GM12878 (cell line): Measurements from ENCODE around the gene CUTA. TPM values are rescaled to one million over a fixed set of nuclear protein-coding genes. Genes with fewer than 3 reads are reported as not detected.

Experiments
- ATAC-seq: fragments of 200-7000 bp; cut with Tn5 transposase; 3 replicates; pipeline ENCODE4 v1.9.1; 2020; ENCODE audit warnings: mild to moderate bottlenecking, moderate library complexity
- BruUV-seq: library from RNA; stranded (reverse); fragments of 400-500 nt; replicated peaks from 2 replicates; lab custom pipeline; 2021; lab: Mats Ljungman, UMichigan
- CTCF ChIA-PET: fragments of 300-600 bp; sonication (Branson Sonifier 250); formaldehyde crosslinking; extraction: SDS; loops from one replicate; lab custom pipeline; 2021; ENCODE audit warnings: inconsistent platforms; lab: Yijun Ruan, JAX
- POLR2A ChIA-PET: fragments of 350-600 bp; formaldehyde crosslinking; extraction: SDS; loops from one replicate; lab custom pipeline; 2021; ENCODE audit warnings: inconsistent platforms; lab: Charles Lee
- RAD21 ChIA-PET: fragments of 300-600 bp; sonication (Branson Sonifier 250); formaldehyde crosslinking; loops from one replicate; lab custom pipeline; 2023; ENCODE audit warnings: antibody characterized with exemption; ENCODE audit not compliant: unreplicated experiment; lab: Charles Lee
- SMC1A ChIA-PET: fragments of 300-600 bp; sonication (Branson Sonifier 250); formaldehyde crosslinking; loops from one replicate; lab custom pipeline; 2023; ENCODE audit not compliant: unreplicated experiment, uncharacterized antibody; lab: Charles Lee
- DNase-seq: peaks from one replicate; pipeline ENCODE4 v3.0.0-alpha.2; 2011; ENCODE audit warnings: low read depth, low spot score
- FAIRE-seq: peaks from 3 replicates; lab custom pipeline; 2011; peaks lifted over from hg19 to GRCh38; lab: Jason Lieb, UNC
- H2AFZ ChIP-seq: 2 replicates; pipeline ENCODE4 v1.6.0; 2011; ENCODE audit warnings: low read depth, low read length, control low read depth; ENCODE audit not compliant: control insufficient read depth
- H3K27ac ChIP-seq: 2 replicates; pipeline ENCODE4 v1.5.1; 2011; ENCODE audit warnings: control low read depth; ENCODE audit not compliant: control insufficient read depth, insufficient read depth
- H3K27me3 ChIP-seq, 2 experiments: replicated peaks in 1 of 2; 2 replicates each; pipeline versions ENCODE4 v1.6.0 to v1.6.1; 2011; ENCODE audit warnings: low read length in 1 of 2; ENCODE audit not compliant: control insufficient read depth in 2 of 2, insufficient read depth in 2 of 2
- H3K36me3 ChIP-seq, 2 experiments: 2 replicates each; pipeline ENCODE4 v1.5.1; 2011; ENCODE audit warnings: low read length in 1 of 2; ENCODE audit not compliant: control insufficient read depth in 2 of 2, insufficient read depth in 2 of 2
- H3K4me1 ChIP-seq: 2 replicates; pipeline ENCODE4 v1.6.1; 2011; ENCODE audit warnings: mild to moderate bottlenecking, low read length, moderate library complexity, mixed read lengths; ENCODE audit not compliant: control insufficient read depth, insufficient read depth
- H3K4me2 ChIP-seq: 2 replicates; pipeline ENCODE4 v1.6.0; 2011; ENCODE audit warnings: control low read depth; ENCODE audit not compliant: control insufficient read depth, insufficient read depth
- H3K4me3 ChIP-seq: fragments of 200-600 bp; sonication (generic); 2 replicates; pipeline ENCODE4 v1.5.1; 2016
- H3K79me2 ChIP-seq: 2 replicates; pipeline ENCODE4 v1.6.0; 2011; ENCODE audit warnings: low read length; ENCODE audit not compliant: control insufficient read depth, insufficient read depth
- H3K9ac ChIP-seq: 2 replicates; pipeline ENCODE4 v1.8.0; 2011; ENCODE audit warnings: low read length, control low read depth, mixed read lengths; ENCODE audit not compliant: control insufficient read depth, insufficient read depth
- H3K9me3 ChIP-seq: replicated peaks from 3 replicates; pipeline ENCODE4 v1.5.1; 2011; ENCODE audit warnings: mild to moderate bottlenecking, low read length; ENCODE audit not compliant: control insufficient read depth, insufficient read depth
- H4K20me1 ChIP-seq: 2 replicates; pipeline ENCODE4 v1.6.0; 2011; ENCODE audit not compliant: control insufficient read depth, insufficient read depth
- CBX5 ChIP-seq: sonication (generic); IDR thresholded peaks from 2 replicates; pipeline ENCODE4 v1.6.1; 2016; ENCODE audit warnings: low read depth, moderate library complexity, mild to moderate bottlenecking, inconsistent platforms
- FOXK2 ChIP-seq: fragments of 450-650 bp; IDR thresholded peaks from 2 replicates; pipeline ENCODE4 v1.6.1; 2017; ENCODE audit warnings: mild to moderate bottlenecking, moderate library complexity
- FOXM1 ChIP-seq: IDR thresholded peaks from 2 replicates; pipeline ENCODE4 v1.6.1; 2012; ENCODE audit warnings: low read depth, mild to moderate bottlenecking, inconsistent platforms, low read length, moderate library complexity
- HDAC6 ChIP-seq: fragments of 200-600 bp; sonication (generic); IDR thresholded peaks from one replicate; pipeline ENCODE4 v1.8.0; 2017; ENCODE audit warnings: antibody characterized with exemption; ENCODE audit not compliant: unreplicated experiment
- IRF4 ChIP-seq: IDR thresholded peaks from 2 replicates; pipeline ENCODE4 v1.6.1; 2011; ENCODE audit warnings: low read depth, low read length
- MYB ChIP-seq: fragments of 150-350 bp; IDR thresholded peaks from 2 replicates; pipeline ENCODE4 v1.6.1; 2014; ENCODE audit warnings: mild to moderate bottlenecking, low read depth, low read length, borderline replicate concordance
- NR2F1 ChIP-seq: fragments of 450-650 bp; conservative IDR thresholded peaks from 2 replicates; pipeline ENCODE4 v1.6.1; 2017; ENCODE audit warnings: mild to moderate bottlenecking
- ZNF207 ChIP-seq: fragments of 450-650 bp; IDR thresholded peaks from 2 replicates; pipeline ENCODE4 v1.6.1; 2014; ENCODE audit warnings: antibody characterized with exemption, mild to moderate bottlenecking, borderline replicate concordance
- WGBS: methylation state at CpG from one replicate; pipeline ENCODE4 v1.1.6; 2016; ENCODE audit warnings: low lambda C conversion rate; ENCODE audit not compliant: insufficient replicate concordance, insufficient coverage; ENCODE audit errors: missing lambda C conversion rate; 5-methylcytosine and 5-hydroxymethylcytosine counted together
- in situ Hi-C: fragments of 300-500 bp; cut with MboI; formaldehyde crosslinking; loops from 9 replicates; pipeline ENCODE4 v1.14.3; 2018; ENCODE audit warnings: mixed read lengths
- intact Hi-C: fragments of 100-400 bp; cut with micrococcal nuclease; formaldehyde crosslinking; loops from one replicate; pipeline ENCODE4 v1.14.2; 2022; ENCODE audit not compliant: unreplicated experiment
- polyA plus RNA-seq, 11 experiments: library from polyadenylated mRNA; depleted of rRNA in 4 of 11; unstranded in 6 of 11; stranded (reverse) in 5 of 11; fragments of >200 nt; fragmentation: Nextera tagmentation in 4 of 11; fragmentation: Illumina TruSeq in 1 of 11; extraction: Ambion mirVana in 4 of 11; extraction: Trizol in 1 of 11; gene quantifications; 1 replicate in 1 of 11; 2 replicates in 10 of 11; pipeline versions ENCODE4 v1.2.1 to v1.2.3, GENCODE V29; 2011 to 2016; ENCODE audit warnings: inconsistent platforms in 2 of 11, missing spikeins in 2 of 11, low read depth in 1 of 11
- total RNA-seq, 4 experiments: library from RNA; depleted of rRNA in 3 of 4; stranded (reverse); fragments of >200 nt in 3 of 4; fragmentation: Illumina TruSeq in 1 of 4; extraction: Trizol in 1 of 4; gene quantifications; 2 replicates each; pipeline versions ENCODE4 v1.2.1 to v1.2.3, GENCODE V29; 2013 to 2021
- TF ChIP-seq, protein P1 (sequence below): IDR thresholded peaks from 2 replicates; pipeline ENCODE4 v1.6.1; 2012; ENCODE audit warnings: improper control_type of control experiment, low read depth, low read length; ENCODE audit not compliant: insufficient replicate concordance
- TF ChIP-seq, protein P2 (sequence below): IDR thresholded peaks from 2 replicates; pipeline ENCODE4 v1.6.1; 2012; ENCODE audit warnings: low read depth, low read length, improper control_type of control experiment

CUTA gene
- total and polyA plus RNA-seq, 10 of the 15 experiments (the other 5 are each of a cell fraction or from before 2014, with no cell fraction given): 102 to 293 (median 189) TPM

DNA sequence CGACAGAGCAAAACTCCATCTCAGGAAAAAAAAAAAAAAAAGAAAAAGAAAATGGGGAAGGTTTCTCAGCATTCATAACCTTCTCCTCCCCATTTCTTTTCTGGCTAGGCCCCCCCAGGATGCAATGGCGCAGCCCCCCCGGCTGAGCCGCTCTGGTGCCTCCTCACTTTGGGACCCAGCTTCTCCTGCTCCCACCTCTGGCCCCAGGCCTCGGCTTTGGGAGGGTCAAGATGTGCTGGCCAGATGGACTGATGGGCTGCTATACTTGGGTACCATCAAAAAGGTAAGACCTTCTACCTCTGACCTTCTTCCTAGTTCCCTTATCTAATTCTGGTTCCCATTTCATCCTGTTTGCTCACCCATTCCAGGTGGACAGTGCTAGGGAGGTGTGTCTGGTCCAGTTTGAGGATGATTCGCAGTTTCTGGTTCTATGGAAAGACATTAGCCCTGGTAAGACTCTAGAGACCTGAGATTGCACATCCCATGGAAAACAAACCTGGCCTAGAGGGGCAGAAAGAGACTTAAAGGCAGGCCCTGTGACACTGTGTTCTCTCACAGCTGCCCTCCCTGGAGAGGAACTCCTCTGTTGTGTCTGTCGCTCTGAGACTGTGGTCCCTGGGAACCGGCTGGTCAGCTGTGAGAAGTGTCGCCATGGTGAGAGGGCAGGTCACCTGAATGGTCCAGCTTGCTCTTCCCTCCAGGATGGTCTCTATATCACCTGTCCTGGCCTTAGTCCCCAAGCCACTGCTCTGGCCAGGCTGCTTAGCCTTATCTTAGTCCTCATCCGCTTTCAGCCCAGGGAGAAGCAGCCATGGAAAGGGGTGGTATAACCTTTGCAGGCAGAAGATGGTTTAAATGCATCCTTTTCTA, 5.5 kb downstream of the CUTA start:
- Histone ChIP-seq H3K36me3 (peaks cover 4 to 6% of the 10 kb centered on the region in 2 experiments), H2AFZ (no peak overlapping the region), H4K20me1 (no peaks in the 10 kb centered on the region; the same call in 1 of the 2 replicates), H3K4me3 (no peak overlapping the region), H3K4me2 (peak overlapping the region; percentile 5; the same call in 1 of the 2 replicates), H3K27ac (no peak overlapping the region), H3K27me3 (no peaks in the 10 kb centered on the region), H3K4me1 (peaks cover 20% of the 10 kb centered on the region), H3K79me2 (peaks cover 28% of the 10 kb centered on the region), H3K9me3 (no peaks in the 10 kb centered on the region), H3K9ac (no peak overlapping the region)
- ChIA-PET SMC1A (no interaction called here), CTCF (interaction anchor here (1.3 to 1.7 kb wide), 2 partner anchors 22 to 76 kb away, joined by 3 to 5 read pairs; no protein-coding TSS in a partner anchor), RAD21 (interaction anchor here (1.2 kb wide), 1 partner anchor 14 kb away, joined by 5 read pairs; no protein-coding TSS in a partner anchor), POLR2A (interaction anchor here (0.6 to 2.2 kb wide), 5 partner anchors 15 to 1216 kb away, joined by 3 to 6 read pairs (median 3); partner anchors contain the start of gene ZBTB9)
- TF ChIP-seq FOXM1 (no peak), ZNF207 (no peak), IRF4 (no peak), CBX5 (no peak), FOXK2 (no peak)
- WGBS: 91% methylated on average over 10 of the region's 10 CpGs
- intact Hi-C loops (no loop called here), in situ Hi-C loops (no loop called here)
- no peak for DNase-seq
- no peak for ATAC-seq
- BruUV-seq: no TSS peak
- FAIRE-seq: no peak

DNA sequence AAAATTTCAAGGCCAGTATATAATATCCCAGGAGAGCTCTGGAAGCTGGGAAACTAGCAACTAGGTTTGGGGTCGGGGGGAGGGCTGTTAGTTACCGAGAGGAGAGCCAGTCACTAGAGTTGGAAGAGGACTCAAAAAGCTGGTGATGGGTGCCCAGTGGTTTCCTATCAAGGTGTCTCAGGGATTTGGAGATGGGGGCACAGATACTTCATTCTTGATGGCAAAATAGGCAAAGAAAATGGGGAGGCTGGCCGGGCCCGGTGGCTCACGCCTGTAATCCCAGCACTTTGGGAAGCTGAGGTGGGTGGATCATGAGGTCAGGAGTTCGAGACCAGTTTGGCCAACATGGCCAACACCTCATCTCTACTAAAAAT, 6.3 kb downstream of the CUTA start:
- no TSS peak for BruUV-seq
- Histone ChIP-seq H4K20me1 (no peaks in the 10 kb centered on the region; the same call in 1 of the 2 replicates), H3K27me3 (no peaks in the 10 kb centered on the region), H3K79me2 (peaks cover 20% of the 10 kb centered on the region), H3K4me1 (peaks cover 20% of the 10 kb centered on the region), H3K27ac (peak overlapping the region; percentile 67; the same call in 1 of the 2 replicates), H3K9ac (peak overlapping the region; percentile 64), H2AFZ (no peak overlapping the region), H3K9me3 (no peaks in the 10 kb centered on the region), H3K4me2 (peak overlapping the region; percentile 89), H3K4me3 (peak overlapping the region; percentile 90), H3K36me3 (peaks cover 6 to 13% of the 10 kb centered on the region in 2 experiments)
- no peak for ATAC-seq
- ChIA-PET CTCF (interaction anchor here (1.7 kb wide), 1 partner anchor 21 kb away, joined by 5 read pairs; no protein-coding TSS in a partner anchor), RAD21 (interaction anchor here (1.2 kb wide), 1 partner anchor 14 kb away, joined by 5 read pairs; no protein-coding TSS in a partner anchor), POLR2A (interaction anchor here (0.6 to 2.2 kb wide), 6 partner anchors 14 to 1215 kb away, joined by 3 to 6 read pairs (median 4); partner anchors contain the start of gene ZBTB9), SMC1A (no interaction called here)
- in situ Hi-C loops (no loop called here), intact Hi-C loops (no loop called here)
- no peak for DNase-seq
- WGBS: 73% methylated on average over 6 of the region's 6 CpGs
- no peak for FAIRE-seq
- no peak for TF ChIP-seq HDAC6
- TF ChIP-seq, protein P1, sequence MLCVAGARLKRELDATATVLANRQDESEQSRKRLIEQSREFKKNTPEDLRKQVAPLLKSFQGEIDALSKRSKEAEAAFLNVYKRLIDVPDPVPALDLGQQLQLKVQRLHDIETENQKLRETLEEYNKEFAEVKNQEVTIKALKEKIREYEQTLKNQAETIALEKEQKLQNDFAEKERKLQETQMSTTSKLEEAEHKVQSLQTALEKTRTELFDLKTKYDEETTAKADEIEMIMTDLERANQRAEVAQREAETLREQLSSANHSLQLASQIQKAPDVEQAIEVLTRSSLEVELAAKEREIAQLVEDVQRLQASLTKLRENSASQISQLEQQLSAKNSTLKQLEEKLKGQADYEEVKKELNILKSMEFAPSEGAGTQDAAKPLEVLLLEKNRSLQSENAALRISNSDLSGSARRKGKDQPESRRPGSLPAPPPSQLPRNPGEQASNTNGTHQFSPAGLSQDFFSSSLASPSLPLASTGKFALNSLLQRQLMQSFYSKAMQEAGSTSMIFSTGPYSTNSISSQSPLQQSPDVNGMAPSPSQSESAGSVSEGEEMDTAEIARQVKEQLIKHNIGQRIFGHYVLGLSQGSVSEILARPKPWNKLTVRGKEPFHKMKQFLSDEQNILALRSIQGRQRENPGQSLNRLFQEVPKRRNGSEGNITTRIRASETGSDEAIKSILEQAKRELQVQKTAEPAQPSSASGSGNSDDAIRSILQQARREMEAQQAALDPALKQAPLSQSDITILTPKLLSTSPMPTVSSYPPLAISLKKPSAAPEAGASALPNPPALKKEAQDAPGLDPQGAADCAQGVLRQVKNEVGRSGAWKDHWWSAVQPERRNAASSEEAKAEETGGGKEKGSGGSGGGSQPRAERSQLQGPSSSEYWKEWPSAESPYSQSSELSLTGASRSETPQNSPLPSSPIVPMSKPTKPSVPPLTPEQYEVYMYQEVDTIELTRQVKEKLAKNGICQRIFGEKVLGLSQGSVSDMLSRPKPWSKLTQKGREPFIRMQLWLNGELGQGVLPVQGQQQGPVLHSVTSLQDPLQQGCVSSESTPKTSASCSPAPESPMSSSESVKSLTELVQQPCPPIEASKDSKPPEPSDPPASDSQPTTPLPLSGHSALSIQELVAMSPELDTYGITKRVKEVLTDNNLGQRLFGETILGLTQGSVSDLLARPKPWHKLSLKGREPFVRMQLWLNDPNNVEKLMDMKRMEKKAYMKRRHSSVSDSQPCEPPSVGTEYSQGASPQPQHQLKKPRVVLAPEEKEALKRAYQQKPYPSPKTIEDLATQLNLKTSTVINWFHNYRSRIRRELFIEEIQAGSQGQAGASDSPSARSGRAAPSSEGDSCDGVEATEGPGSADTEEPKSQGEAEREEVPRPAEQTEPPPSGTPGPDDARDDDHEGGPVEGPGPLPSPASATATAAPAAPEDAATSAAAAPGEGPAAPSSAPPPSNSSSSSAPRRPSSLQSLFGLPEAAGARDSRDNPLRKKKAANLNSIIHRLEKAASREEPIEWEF: no peak
- TF ChIP-seq NR2F1: no peak
- no peak for TF ChIP-seq MYB
- TF ChIP-seq, protein P2, sequence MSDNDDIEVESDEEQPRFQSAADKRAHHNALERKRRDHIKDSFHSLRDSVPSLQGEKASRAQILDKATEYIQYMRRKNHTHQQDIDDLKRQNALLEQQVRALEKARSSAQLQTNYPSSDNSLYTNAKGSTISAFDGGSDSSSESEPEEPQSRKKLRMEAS: no peak
